HG02840 (cell line): Measurements from ENCODE around the gene CEP112.

ENCODE experiments used
- ATAC-seq: cut with Tn5 transposase; IDR thresholded peaks from one replicate; pipeline ENCODE4 v1.9.1; 2021; ENCODE audit warnings: mild to moderate bottlenecking, moderate library complexity, moderate number of reproducible peaks; ENCODE audit not compliant: unreplicated experiment, low FRiP score

The CEP112 gene

DNA sequence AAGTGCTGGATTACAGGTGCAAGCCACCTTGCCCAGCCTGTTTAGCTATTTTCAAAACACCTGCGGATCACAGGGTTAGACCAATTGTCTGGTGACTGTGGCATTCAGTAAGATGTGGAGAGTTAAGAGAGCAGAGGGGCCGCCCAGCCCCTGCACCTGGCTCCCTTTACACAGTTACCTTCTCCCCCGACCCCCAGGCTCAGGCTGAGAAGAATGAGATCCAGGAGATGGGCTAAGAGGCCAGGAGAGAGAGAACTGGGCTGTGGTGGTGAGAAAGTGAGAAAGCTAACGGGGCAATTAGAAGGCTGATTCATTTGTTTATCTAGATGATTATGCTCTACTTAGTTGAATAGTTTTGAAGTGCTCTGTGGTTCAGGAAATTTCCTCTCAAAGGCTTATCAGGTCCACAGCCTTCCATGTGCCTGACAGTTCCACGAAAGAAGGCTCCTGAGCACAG lies 562.7 kb downstream of the CEP112 start:
- ATAC-seq, result no peak

DNA sequence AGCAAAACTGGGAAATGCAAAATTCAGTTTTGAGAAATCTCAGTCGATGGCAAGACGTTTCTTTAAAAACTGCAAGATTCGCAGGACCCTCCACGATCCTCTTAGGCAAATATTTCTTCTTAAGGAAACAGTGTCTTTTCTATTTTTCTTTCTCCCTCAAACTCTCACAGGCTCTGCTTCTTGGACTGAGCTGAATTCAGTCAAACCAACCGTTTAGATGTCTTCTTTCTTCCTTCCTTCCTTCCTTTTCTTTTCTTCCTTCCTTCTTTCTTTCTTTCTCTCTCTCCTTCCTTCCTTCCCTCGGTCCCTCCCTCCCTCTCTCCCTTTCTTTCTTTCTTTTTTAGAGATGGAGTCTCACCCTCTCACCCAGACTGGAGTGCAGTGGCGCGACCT lies 563.3 kb downstream of the CEP112 start:
- no peak for ATAC-seq

GRCh38 chr17:65627891-65628643 lies 563.9 kb downstream of the CEP112 start:
- no peak for ATAC-seq

GRCh38 chr17:65627108-65627507 lies 564.8 kb downstream of the CEP112 start:
- ATAC-seq, result no peak

DNA sequence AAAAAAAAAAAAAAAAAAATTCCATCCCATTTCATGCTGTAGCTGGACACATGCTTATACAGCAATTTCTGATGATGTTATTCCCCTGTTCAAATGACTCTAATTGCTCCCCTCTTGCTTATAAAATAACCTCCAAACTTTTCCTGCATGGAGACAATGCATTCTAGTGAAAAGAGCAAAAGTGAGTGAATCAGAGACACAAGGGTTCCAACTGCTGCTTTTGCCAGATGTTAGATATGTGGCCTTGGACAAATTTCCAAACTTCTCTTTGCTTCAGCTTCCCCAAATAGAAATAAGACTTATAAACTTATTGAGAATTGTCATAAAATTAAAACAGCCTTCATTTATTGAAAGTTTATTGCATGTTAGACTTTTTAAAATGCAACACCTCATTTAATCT lies 565.5 kb downstream of the CEP112 start:
- no peak for ATAC-seq

DNA sequence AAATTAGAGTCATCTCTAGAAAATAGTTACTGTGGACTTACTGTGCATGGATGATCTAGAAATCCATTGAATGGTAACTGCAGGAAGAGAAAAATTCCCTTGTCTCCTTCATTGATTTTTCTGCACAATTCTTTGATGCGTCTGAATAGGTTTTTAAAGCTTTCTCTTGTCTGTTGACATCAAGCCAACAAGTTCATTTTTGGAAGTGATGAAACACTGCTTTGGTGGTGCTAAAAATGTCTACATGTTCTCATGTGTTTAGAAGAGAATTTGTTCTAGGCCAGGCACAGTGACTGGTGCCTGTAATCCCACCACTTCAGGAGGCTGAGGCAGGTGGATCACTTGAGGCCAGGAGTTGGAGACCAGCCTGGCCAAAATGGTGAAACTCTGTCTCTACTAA lies 573.4 kb downstream of the CEP112 start:
- ATAC-seq, result no peak

GRCh38 chr17:65617496-65617895 lies 574.4 kb downstream of the CEP112 start:
- no peak for ATAC-seq

- no peak for ATAC-seq
Measured at GRCh38 chr17:65609749-65610148, 582.2 kb downstream of the CEP112 start.

GRCh38 chr17:65609286-65609685 lies 582.6 kb downstream of the CEP112 start:
- no peak for ATAC-seq

DNA sequence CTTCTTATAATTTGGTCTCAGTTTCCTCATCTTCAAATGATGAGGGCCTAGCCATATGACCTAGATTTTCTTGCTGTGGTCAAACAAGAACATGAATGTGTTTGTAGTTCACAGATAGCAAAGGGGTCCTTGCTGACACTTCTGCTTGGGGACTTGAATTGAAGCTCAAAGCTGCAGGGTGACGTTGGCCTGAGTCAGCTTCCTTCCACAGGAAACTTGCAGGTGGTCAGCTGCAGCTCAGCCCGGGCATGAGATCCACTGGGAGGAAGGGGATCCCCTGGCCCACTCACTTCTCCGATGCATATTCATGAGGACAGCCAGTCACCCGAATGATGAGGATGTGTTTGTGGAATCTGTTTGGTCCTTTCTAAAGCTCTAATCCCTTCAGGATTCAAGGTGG lies 587.9 kb downstream of the CEP112 start:
- no peak for ATAC-seq

GRCh38 chr17:65601881-65602280 lies 590.1 kb downstream of the CEP112 start:
- ATAC-seq, result no peak

GRCh38 chr17:65601145-65601544 lies 590.8 kb downstream of the CEP112 start:
- no peak for ATAC-seq

DNA sequence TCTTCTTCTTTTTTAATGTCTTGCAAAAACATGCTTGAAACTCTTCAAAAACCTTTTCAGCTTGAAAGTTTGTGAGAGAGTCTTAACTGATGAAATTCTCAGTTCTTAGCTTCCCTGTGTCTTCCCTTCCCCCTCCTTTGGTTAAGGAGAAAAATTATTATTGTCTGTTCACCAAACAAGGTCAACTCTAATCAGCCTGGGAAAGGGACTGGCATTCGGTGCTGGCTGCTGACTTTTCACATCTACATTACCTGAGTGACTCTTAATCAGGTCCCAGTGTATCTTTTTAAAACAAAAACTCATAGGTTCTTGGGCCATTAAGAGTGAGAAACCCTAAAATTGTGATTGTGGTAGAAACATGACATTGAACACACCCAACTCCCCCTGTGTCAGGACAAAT lies 591.4 kb downstream of the CEP112 start:
- ATAC-seq, result no peak

DNA sequence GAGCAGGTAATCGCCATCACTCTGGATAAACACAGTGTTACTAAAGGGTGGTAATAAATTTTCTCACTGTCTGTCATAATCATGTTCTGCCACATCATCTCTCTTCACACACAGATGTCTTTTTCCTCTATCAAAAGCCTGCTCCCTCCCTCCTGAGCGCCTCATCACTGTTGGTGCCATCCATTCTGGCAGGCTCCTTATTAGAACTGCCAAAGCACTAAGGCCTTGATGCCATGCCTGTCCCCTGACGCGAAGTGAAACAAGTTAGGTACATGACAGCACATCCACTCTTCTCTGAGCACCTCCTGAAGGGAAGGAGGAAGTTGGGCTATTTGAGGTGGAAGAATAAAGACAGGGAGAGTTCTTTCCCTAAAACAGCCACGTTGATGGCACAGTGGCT lies 592.3 kb downstream of the CEP112 start:
- ATAC-seq, result no peak

DNA sequence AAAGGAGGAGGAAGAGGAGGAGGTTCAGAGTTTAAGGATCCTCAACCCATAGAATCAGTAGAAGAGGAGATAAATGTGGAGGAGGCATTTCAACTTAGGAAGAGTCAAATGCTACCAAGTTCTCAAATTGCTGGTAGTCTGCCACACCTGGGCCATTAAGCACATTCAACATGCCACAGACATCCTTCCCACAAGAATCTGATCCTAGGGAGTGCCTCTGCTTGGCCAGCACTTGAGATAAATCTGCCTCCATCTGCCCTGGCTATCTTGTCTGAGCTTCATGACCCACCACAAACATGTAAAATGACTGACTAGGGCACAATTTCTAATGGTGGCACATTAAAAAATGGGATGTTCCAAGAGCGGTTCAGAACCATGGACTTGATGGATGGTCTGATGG lies 593.2 kb downstream of the CEP112 start:
- ATAC-seq, result no peak

DNA sequence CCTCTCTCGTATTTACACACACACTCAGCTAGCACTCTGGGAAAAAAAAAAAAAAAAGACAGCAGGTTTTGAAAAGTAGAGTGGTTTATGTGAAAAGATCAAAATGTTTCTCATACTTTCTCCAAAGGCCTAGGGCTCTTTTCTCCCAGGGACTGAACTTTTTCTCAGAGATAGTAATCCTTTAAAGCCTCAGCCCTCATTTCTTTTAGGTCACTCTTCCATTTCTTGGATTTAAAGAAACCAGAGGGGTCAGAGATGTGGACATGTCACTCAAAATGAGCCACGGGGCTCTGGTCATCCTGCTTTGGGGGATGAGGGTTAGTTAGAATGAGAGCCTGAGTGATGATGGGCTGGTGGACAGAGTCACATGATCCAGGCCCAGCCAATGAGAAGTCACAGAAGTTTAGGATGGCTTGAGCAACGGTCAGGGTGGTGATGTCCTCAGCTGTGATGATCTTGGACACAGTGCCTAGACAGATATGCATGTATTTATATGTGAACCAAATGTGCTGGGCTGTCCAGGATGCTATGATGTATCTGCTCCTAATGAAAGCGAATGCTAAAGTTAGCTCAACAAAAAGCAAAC lies 596.8 kb downstream of the CEP112 start:
- ATAC-seq, result no peak

DNA sequence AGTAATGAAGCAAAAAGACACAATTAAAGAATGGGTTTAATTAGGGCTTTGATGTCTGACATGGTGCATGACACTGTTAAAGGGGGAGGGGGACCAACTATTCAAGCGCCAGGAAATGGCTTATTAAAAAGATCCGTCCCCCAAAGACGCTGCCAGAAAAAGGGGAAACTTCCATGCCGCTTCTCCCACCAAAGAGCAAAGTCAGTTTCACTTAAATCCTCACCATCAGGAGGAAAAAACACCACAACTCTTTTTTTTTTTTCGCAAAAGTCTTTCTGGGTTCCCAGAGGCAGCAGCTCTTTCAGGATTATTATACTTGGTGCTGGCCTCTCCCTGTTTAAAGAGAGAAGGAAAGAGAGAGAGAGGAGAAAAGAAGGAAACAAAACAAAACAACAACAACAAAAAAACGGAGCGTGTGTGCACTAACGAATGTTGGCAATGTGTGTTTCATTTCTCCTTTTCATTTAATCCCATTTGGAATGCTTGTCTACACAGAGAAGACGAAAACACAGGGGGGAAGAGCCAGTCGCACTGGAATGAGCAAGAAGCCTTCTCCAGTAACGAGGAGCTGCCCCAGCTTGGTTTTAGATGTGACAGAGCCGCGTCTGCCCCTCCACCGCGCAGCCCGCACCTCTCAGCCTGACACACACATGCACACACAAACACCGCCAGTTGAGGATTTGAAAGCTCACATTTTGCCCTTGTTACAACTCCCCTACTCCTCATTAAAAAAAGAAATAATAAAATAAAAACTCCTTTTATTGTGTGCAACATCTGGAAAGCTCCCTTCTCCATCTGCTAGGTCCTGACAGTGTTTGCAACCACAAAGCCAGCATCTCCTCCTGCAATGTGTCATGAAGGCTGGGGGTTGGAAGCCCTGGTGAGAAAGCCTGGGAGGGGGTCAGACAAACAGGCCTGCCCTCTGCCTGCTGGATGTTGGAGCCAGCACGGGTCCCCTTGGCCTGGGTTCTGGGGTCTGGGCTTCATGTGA lies 597.8 kb downstream of the CEP112 start:
- ATAC-seq, result no peak

DNA sequence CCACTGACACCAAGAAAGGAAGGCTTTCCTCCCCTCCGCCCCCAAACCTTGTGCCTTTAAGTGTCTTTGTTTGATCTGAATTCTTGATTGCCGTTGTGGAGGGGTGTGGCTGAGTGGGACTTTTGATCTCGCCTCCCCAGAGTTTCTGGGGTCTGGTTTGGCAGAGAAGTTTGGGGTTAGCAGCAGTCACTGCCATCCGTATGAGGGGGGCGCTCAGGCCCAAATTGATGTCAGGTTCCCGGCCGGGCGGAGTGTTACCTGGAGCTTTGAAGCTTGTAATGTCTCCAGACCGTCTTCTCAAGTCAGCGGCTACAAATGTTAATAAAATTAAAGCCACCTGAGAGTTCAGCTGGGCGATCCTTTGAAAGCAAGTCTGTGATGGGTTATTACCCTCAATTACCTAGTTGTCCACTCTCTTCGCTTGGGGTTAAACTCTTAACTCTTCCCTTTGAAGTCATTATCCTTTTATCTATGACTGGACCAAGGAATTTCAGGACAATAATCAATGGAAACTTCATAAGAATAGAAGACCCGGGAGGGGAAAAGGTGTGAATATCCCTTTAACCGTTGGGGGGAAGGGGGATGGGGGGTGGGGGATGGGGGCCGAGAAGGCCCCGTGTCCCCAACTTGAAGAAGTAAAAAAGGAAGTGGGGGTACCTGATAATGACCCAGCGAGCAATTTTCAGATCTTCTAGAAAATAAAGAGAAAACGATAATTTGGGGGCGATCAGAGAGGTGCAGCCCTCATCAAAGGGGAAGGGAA lies 598.7 kb downstream of the CEP112 start:
- ATAC-seq, result no peak

GRCh38 chr17:65592125-65592965 lies 599.6 kb downstream of the CEP112 start:
- ATAC-seq, result no peak
